CD14-positive monocyte (primary cell): ENCODE results near the gene DOK6. TPM values are rescaled to one million over a fixed set of nuclear protein-coding genes. Genes with fewer than 3 reads are reported as not detected.
"Not testable (repeated sequence)": the region's sequence is repeated elsewhere in the genome, so short reads cannot be mapped to it uniquely, and the experiment has no call there.

Experiments
- DNase-seq, 3 donors: peaks; one replicate each; pipeline ENCODE4 v3.0.0-alpha.2; 2011 to 2022
- H2AFZ ChIP-seq: 2 replicates; pipeline ENCODE4 v1.6.0; 2012; ENCODE audit warnings: mild to moderate bottlenecking, low read depth, low read length, inconsistent platforms; ENCODE audit not compliant: insufficient read depth, poor library complexity, severe bottlenecking
- H3K27ac ChIP-seq, 2 donors: 1 replicate in 1 of 2; 2 replicates in 1 of 2; pipeline ENCODE4 v1.5.1; 2012 to 2013; ENCODE audit warnings: low read length in 2 of 2, control low read depth in 1 of 2, inconsistent platforms in 1 of 2, low read depth in 1 of 2, mild to moderate bottlenecking in 1 of 2
- H3K27me3 ChIP-seq, 2 donors: one replicate each; pipeline versions ENCODE4 v1.6.0 to v1.6.1; 2011 to 2013; ENCODE audit warnings: low read length in 2 of 2; ENCODE audit not compliant: control insufficient read depth in 2 of 2, insufficient read depth in 2 of 2
- H3K36me3 ChIP-seq, 2 donors: replicated peaks in 1 of 2; 1 replicate in 1 of 2; 2 replicates in 1 of 2; pipeline versions ENCODE4 v1.5.1 to v1.6.1; 2012 to 2013; ENCODE audit warnings: low read length in 2 of 2, control low read depth in 1 of 2, inconsistent platforms in 1 of 2, mild to moderate bottlenecking in 1 of 2; ENCODE audit not compliant: insufficient read depth in 2 of 2, control insufficient read depth in 1 of 2
- H3K4me1 ChIP-seq, 2 donors: 1 replicate in 1 of 2; 2 replicates in 1 of 2; pipeline versions ENCODE4 v1.5.1 to v1.6.1; 2012 to 2013; ENCODE audit warnings: low read length in 2 of 2, control low read depth in 1 of 2, inconsistent platforms in 1 of 2, mild to moderate bottlenecking in 1 of 2, moderate library complexity in 1 of 2; ENCODE audit not compliant: insufficient read depth in 2 of 2, control insufficient read depth in 1 of 2
- H3K4me2 ChIP-seq: replicated peaks from 2 replicates; pipeline ENCODE3; 2012; ENCODE audit warnings: low read length, moderate library complexity, mild to moderate bottlenecking; ENCODE audit not compliant: poor library complexity, severe bottlenecking; ENCODE audit errors: extremely low read depth
- H3K4me3 ChIP-seq, 3 experiments: fragments of 200-600 bp in 1 of 3; sonication (generic) in 1 of 3; replicated peaks in 1 of 3; 1 replicate in 2 of 3; 2 replicates in 1 of 3; pipeline ENCODE4 v1.5.1; 2011 to 2013; ENCODE audit warnings: low read length in 3 of 3, mild to moderate bottlenecking in 3 of 3, control low read depth in 2 of 3, low read depth in 2 of 3, inconsistent platforms in 1 of 3, moderate library complexity in 1 of 3
- H3K79me2 ChIP-seq: 2 replicates; pipeline ENCODE4 v1.6.0; 2012; ENCODE audit warnings: mild to moderate bottlenecking, control low read depth, inconsistent platforms, low read length, moderate library complexity; ENCODE audit not compliant: insufficient read depth
- H3K9ac ChIP-seq: 2 replicates; pipeline ENCODE4 v1.6.0; 2017; ENCODE audit warnings: low read length, mild to moderate bottlenecking; ENCODE audit not compliant: insufficient read depth, poor library complexity, severe bottlenecking
- H3K9me3 ChIP-seq, 2 donors: replicated peaks in 1 of 2; 1 replicate in 1 of 2; 2 replicates in 1 of 2; pipeline versions ENCODE4 v1.5.1 to v1.6.1; 2012 to 2013; ENCODE audit warnings: low read length in 2 of 2, control low read depth in 1 of 2; ENCODE audit not compliant: control insufficient read depth in 1 of 2, insufficient read depth in 1 of 2
- H4K20me1 ChIP-seq: 2 replicates; pipeline ENCODE4 v1.6.0; 2012; ENCODE audit warnings: mild to moderate bottlenecking, low read length, control low read depth, moderate library complexity; ENCODE audit not compliant: insufficient read depth
- H3K27ac Mint-ChIP-seq, 7 donors: one replicate each; pipeline ENCODE4 v1.8.0; 2020; ENCODE audit warnings: mild to moderate bottlenecking in 7 of 7, mixed read lengths in 7 of 7, moderate library complexity in 6 of 7, inconsistent platforms in 2 of 7
- H3K27me3 Mint-ChIP-seq, 3 donors: one replicate each; pipeline ENCODE4 v1.8.0; 2021 to 2022; ENCODE audit warnings: low read depth in 3 of 3, mild to moderate bottlenecking in 3 of 3, mixed read lengths in 3 of 3, moderate library complexity in 3 of 3, inconsistent platforms in 1 of 3
- H3K36me3 Mint-ChIP-seq, 2 donors: one replicate each; pipeline ENCODE4 v1.8.0; 2020; ENCODE audit warnings: mixed read lengths in 2 of 2, inconsistent platforms in 1 of 2, mild to moderate bottlenecking in 1 of 2
- H3K4me1 Mint-ChIP-seq: one replicate; pipeline ENCODE4 v1.8.0; 2020; ENCODE audit warnings: mild to moderate bottlenecking, mixed read lengths
- H3K4me3 Mint-ChIP-seq, 2 donors: one replicate each; pipeline ENCODE4 v1.8.0; 2020; ENCODE audit warnings: mild to moderate bottlenecking in 2 of 2, mixed read lengths in 2 of 2, moderate library complexity in 1 of 2
- H3K9me3 Mint-ChIP-seq, 7 donors: one replicate each; pipeline ENCODE4 v1.8.0; 2020 to 2022; ENCODE audit warnings: mixed read lengths in 7 of 7, mild to moderate bottlenecking in 6 of 7, moderate library complexity in 6 of 7, inconsistent platforms in 2 of 7
- CTCF ChIP-seq: fragments of 200-600 bp; IDR thresholded peaks from one replicate; pipeline ENCODE4 v1.8.0; 2022; ENCODE audit warnings: antibody characterized with exemption, mild to moderate bottlenecking
- WGBS: methylation state at CpG from one replicate; pipeline ENCODE4 v1.1.5; 2013; ENCODE audit warnings: missing lambda C conversion rate; ENCODE audit not compliant: insufficient coverage; 5-methylcytosine and 5-hydroxymethylcytosine counted together
- intact Hi-C, 2 donors: fragments of 100-400 bp; cut with micrococcal nuclease; formaldehyde crosslinking; loops; one replicate each; pipeline versions ENCODE4 v1.15.0 to v1.15.1; 2023
- polyA plus RNA-seq, 3 donors: library from polyadenylated mRNA; depleted of rRNA in 1 of 3; unstranded in 2 of 3; stranded (reverse) in 1 of 3; fragments of 300-500 nt in 2 of 3; fragments of >200 nt in 1 of 3; fragmentation: Illumina TruSeq in 2 of 3; gene quantifications; 1 replicate in 2 of 3; 2 replicates in 1 of 3; pipeline ENCODE4 v1.2.3, GENCODE V29; 2012 to 2021

The DOK6 gene
- polyA plus RNA-seq, 3 donors, result not detected

GRCh38 chr18:69876490-69876889 is 475.8 kb downstream of the DOK6 start:
- H3K4me3 Mint-ChIP-seq, result no peak overlapping the region
- no peaks in the 10 kb centered on the region for H3K79me2 ChIP-seq
- no peaks in the 10 kb centered on the region for H3K36me3 ChIP-seq
- no peak overlapping the region for H3K4me2 ChIP-seq
- H3K27ac ChIP-seq, result no peak overlapping the region
- H3K9me3 ChIP-seq, result no peaks in the 10 kb centered on the region
- no peaks in the 10 kb centered on the region for H3K27me3 ChIP-seq
- H3K4me1 Mint-ChIP-seq, result no peaks in the 10 kb centered on the region
- H3K27ac Mint-ChIP-seq, result no peak overlapping the region
- no peak for TF ChIP-seq CTCF
- intact Hi-C loops, result no loop called here
- no peak overlapping the region for H2AFZ ChIP-seq
- peaks cover 0 to 3% (median 2%) of the 10 kb centered on the region in 3 donors for H3K27me3 Mint-ChIP-seq
- no peak for DNase-seq
- no CpG with 5 or more reads among the region's 3 CpGs for whole genome bisulfite sequencing
- no peak overlapping the region for H3K9ac ChIP-seq
- H3K4me3 ChIP-seq, result no peak overlapping the region
- no peaks in the 10 kb centered on the region for H3K4me1 ChIP-seq
- no peaks in the 10 kb centered on the region for H4K20me1 ChIP-seq
- no peaks in the 10 kb centered on the region for H3K36me3 Mint-ChIP-seq
- peaks cover 0 to 9% (median 2%) of the 10 kb centered on the region in 7 donors for H3K9me3 Mint-ChIP-seq

DNA sequence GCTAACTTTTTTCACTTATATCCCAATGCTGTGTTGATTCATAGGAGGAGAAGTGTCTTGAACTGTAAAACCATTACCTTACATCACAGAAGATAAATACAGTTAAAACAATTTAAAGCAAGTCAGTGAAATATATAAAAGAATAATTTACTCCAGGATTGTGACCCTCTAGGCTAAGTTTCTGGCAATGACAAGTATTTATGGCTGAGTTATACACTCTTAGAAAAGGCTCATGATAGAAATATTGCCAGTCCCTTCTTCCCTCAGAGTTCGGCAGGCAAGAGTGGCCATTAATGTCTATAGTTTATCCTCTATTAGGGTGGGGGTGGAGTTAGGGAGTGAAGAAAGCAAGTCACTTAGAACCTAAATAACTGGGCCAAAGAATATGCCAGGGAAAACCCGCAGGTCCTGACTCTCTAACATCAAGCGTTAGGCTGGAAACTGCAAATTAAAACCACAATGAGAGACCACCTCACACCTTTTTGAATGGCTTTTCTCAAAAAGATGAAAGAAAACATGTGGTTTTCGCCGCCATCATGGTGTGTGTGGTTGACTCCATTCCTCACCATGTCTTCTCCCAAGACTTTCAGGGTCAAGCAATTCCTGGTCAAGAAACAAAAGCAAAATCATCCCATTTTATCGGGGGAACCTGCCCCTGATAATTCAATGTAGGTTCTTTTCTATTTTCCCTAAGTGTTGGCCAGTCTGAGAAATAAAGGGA is 477.7 kb downstream of the DOK6 start:
- Histone ChIP-seq H3K4me1 (no peaks in the 10 kb centered on the region), H3K79me2 (no peaks in the 10 kb centered on the region), H3K4me2 (no peak overlapping the region), H2AFZ (no peak overlapping the region), H3K9me3 (no peaks in the 10 kb centered on the region), H3K27ac (no peak overlapping the region), H3K4me3 (no peak overlapping the region), H3K27me3 (no peaks in the 10 kb centered on the region), H3K9ac (no peak overlapping the region), H4K20me1 (no peaks in the 10 kb centered on the region), H3K36me3 (no peaks in the 10 kb centered on the region)
- 76% methylated on average over 2 of the region's 6 CpGs for WGBS
- Mint-ChIP-seq H3K9me3 (peaks cover 0 to 9% (median 2%) of the 10 kb centered on the region in 7 donors), H3K27ac (no peak overlapping the region), H3K27me3 (peaks cover 0 to 2% (median 2%) of the 10 kb centered on the region in 3 donors), H3K4me3 (no peak overlapping the region), H3K36me3 (no peaks in the 10 kb centered on the region), H3K4me1 (no peaks in the 10 kb centered on the region)
- intact Hi-C loops, result no loop called here
- DNase-seq, result no peak
- TF ChIP-seq CTCF, result no peak

- H4K20me1 ChIP-seq, intact Hi-C loops, H3K4me1 ChIP-seq, H3K27me3 ChIP-seq, H3K9me3 ChIP-seq, H3K4me1 Mint-ChIP-seq, DNase-seq, H3K4me3 ChIP-seq, H2AFZ ChIP-seq, H3K36me3 ChIP-seq, H3K9me3 Mint-ChIP-seq, H3K79me2 ChIP-seq, H3K36me3 Mint-ChIP-seq, H3K27ac ChIP-seq, H3K27me3 Mint-ChIP-seq, H3K27ac Mint-ChIP-seq, H3K9ac ChIP-seq, H3K4me2 ChIP-seq, H3K4me3 Mint-ChIP-seq: not testable (repeated sequence)
- no CpG with 5 or more reads among the region's 3 CpGs for WGBS
Observed at GRCh38 chr18:69879051-69879450, 478.4 kb downstream of the DOK6 start.
